ENCODE results near the gene BRCC3. TPM values are rescaled to one million over a fixed set of nuclear protein-coding genes. Genes with fewer than 3 reads are reported as not detected.
A peak's percentile ranks its signal among the peaks of the same experiment; 100 is the strongest.

Gene BRCC3
- total RNA-seq, 1 donor from 2014 or later = 8.0 TPM

DNA sequence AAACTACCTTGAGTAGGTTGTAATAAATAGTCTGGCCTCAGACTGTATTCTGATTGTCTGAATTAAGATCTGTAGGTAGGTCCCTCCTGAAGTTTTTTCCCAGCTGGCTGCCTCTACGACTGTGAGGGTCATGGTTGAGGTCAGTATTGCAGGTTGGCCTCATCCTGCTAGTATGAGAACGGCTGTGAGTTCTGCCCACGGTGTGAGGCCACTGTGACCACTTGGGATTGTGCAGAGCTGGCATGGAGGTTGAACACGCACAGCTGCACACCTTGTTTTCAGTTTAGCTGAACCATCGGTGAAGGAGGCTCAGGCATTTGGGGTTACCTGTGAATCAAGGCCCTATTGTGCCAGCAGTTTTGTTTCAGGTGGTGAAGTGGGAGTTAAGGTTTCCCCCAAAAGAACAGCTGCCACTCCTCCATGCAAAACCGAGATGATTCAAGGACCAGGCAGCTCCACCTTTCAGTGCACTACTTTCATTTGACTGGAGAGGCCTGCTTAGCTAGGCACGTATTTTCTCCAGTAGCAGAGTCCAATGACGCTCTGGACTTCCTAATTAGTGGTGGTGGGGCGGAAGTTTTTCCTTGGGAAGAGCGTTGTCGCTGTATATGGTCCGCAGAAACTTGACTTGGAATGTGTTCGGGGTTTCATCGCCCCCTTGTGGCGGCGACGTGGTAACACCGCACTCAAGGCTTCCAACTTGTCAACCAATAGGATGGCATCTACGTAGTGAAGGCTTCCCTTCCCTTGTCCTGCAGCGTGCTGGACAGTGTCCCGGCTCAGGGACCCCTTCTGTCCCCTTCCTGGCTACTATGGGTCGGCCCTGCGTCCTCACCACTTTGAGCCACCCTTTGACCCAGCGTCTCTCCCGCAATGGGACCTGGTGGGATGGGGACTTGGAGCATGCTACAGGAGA is 14.2 kb upstream of the BRCC3 start:
- peak; percentile 60 for DNase-seq (ENCODE audit: low read depth)

DNA sequence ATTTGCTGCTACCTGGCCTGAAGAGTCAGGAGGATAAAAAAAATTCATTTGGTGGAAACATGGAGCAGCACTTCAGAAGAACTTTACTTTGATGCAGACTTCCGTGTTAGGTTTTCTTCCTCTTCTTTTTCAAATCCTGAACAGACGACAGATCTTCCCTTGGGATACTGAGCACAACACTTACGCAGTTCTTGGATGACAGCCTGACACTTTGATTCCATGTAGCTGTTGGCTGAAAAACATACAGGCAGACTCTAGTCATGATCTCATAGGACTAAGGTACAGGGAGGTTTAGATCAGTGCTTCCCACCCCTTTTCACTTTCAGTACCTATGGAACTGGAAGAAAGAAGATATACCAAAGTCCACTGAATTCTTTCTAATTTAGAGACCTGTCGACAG is 9.5 kb upstream of the BRCC3 start:
- DNase-seq (ENCODE audit: low read depth) = no peak

DNA sequence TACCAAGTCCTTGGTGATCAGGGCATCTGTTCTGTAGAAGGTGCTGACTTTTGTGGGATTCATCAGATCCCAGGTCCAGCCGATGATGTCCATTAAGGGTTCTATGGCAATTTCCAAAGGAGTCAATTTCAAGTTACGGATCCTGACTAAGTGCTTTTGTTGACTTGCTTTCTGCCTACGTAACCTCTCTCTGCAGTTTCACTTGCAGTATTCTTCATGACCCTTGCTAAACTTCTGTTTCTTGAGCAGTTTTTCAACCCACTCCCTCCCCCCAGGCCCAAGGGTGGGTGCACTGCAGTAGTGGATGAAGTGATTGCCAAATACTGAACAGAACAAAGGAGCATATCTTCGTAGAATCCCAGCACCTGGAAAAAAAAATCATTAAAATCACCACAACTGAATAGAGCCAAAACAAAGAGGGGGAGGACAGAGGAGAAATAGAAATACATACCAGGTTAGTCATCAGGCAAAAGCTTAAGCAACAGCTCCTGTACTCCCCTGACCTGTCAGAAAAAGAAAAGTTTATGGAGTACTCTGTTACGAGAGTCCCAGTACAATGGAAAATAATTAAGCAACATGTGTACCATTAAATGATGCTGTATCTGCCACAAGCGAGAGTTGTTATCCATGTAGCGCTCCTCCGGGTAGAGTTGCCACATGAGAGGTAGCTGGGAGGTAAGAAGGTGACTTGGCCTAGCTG is 6.1 kb upstream of the BRCC3 start:
- DNase-seq (ENCODE audit: low read depth) = no peak

DNA sequence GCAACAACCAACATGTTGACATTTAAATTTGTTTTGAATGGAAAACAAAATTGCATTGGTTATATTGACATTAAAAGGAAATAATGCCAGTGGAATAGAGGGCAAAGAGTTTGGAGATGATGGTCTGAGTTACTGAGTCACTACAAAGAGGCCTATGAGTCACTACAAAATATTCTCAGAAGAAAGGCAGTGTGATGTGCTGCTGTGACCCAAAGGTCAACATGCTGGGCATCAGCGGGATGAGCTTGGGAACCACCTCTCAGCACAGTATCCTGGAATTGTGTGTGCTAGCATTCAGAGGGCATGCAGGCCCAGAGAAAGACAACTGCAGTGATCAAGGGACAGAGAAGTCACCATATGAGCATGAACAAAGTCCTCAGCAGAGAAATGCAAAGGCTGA is 3.1 kb upstream of the BRCC3 start:
- DNase-seq (ENCODE audit: low read depth) = peak; percentile 42

DNA sequence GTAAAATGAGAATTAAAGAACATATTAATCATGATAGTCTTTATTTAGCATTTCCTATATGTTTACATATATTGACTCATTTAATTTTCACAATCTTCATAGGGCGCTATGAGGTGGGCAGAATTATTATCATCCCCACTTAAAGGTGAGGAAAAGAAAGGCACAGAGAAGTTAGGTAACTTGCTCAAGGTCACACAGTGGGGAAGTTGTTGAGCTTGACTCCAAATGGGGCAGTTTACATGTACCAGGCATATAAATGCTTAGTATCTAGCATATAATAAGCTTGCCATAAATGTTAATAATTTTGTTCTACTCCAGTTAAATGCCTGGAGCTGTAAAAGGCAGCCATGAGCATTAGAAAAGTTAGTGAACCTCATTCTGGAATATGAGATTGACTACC is 1.9 kb upstream of the BRCC3 start:
- DNase-seq (ENCODE audit: low read depth) = no peak

DNA sequence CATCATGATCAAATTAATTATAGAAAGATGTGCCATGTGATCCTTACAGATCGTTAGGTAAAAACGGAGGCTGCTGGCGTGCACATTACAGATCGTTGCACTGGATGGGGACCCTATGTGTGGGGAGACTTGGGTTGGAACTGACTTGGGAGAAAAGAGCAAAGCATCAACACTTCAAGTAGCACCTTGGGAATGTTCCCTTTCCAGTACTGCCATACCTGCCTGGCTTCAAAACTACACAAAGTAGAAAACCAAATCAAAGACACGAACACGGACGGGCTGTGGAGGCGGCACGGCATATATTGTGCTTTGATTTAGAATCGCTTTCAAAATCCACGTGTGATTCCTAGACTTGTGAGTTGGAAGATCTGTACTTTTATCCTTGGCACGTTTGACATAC is 1.3 kb upstream of the BRCC3 start:
- no peak for DNase-seq (ENCODE audit: low read depth)

DNA sequence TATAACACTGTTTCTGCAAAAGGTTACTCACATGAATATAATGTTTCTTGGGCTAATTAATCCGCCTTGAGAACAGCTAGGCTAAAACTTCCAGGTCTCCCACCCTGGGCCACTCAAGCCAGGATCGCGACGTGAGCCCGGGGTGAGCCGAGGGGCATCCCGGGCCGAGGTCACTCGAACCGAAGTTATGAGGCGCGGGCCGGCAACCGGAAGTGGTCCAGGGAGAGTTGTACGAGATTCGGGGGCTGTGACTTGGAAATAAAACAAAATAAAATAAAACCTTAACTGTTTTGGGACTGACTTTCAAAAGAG is 689 bp upstream of the BRCC3 start:
- no peak for DNase-seq (ENCODE audit: low read depth)

DNA sequence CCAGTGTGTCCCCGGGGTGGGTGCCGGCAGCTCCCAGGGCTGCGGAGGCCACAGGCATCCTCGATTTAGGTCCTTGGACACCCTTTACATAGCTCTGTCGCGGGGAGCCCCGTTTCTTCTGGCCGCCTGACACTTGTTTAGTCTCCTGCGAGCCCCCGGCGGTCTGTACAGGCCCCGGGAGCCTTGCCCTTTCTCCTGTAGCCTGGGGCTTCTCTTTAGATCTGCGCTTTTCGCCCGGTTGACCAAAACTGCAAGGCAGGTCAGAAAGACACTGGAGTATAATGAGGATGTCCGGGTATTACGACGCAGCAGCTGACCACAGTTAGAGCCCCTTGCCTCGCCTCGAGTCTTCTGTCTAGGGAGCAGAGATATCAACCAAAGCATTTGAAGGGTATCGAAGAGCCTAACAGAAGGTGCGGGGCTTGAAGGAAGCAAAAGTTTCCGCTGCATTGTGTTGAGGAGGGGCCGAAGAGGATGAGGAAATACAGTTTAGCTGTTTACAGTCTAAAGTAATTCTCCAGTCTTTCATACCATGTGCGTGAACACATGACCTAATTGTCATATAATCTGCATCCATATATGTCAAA is 479 bp downstream of the BRCC3 start:
- peak; percentile 2 for DNase-seq (ENCODE audit: low read depth)

DNA sequence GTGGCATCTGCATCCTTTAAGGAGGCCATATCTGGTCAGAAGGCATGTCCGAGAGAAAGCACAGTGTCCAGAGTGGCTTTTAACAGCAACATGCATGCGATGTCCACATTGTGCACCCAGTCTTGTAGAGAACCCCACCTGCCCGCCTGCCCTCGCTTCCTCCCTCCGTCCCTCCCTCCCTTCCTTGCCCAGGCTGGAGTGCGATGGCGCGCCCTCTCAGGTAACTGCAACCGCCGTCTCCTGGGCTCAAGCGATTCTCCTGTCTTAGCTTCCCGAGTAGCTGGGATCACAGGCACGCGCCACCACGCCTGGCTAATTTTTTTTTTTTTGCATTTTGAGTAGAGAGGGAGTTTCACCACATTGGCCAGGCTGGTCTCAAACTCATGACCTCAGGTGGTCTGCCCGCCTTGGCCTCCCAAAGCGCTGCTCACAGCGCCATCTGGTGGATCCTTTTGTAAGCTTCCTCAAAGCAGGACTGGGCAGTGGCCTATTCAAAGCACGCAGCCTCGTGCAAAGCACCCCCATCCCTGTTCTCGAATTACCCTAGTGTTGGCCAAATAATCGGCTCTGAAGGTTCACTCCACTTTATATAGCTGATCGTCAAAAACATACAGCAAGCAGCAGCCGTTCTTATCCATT is 15.0 kb downstream of the BRCC3 start:
- DNase-seq (ENCODE audit: low read depth) = peak; percentile 28

DNA sequence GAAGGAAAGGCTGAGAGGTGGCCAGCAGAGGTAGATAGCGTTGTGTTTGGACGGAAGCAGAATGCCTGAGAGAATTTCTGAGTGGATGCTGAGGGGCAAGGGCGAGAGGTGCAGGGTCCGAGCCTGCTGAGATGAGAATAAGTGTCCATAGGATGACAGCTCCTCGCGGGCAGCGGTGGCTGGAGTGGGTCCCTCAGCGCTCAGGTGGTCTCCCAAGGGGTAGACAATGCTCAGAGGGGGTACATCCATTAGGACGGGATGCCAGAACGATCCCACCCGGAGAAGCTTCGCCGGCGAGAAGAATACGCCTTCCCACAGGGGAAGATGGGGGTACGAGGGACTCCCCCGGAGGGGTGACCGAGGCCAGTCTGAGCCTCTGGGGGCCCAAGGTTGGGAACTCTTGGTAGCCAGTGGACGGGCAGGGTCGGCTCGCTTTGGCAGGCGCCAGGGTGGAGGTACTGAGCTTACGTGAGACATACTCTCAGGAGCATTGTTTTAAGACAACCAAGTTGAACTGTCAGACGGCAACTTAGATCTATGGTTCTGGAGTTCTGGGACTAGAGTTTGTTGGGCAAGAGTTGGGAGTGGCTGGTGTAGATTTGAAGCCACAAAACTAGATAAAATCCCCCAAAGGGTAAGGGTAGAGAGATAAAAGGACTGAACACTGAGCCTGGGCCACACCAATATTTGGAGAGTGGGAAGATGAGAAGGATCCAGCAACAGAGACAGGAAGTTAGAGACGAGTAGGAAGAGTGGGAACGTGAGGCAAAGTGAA is 15.8 kb downstream of the BRCC3 start:
- DNase-seq (ENCODE audit: low read depth) = no peak

DNA sequence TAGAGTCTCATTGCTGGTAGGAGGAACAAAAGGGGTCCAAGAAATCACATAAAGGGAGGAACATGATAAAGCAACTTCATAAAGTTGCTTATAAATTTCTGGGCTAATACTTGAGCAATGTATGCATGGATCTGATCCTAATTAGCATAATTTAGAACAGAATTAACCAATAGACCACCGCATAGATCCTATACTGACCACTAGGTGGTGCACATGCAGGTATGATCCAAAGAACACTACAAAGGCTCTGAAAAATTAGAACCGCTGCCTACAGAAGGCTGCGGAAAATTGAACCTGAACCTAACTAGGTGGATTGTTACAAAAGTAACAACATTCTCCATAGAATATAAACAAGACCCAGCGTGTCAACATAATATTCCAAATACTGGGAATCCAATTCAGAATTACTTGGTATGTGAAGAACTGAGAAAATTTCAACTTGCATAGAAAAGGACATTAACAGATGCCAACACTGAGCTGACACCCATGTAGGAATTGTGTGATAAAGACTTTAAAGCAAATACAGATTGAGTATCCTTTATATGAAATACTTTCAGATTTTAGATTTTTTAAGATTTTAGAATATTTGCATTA is 23.3 kb downstream of the BRCC3 start:
- DNase-seq (ENCODE audit: low read depth) = peak; percentile 13

DNA sequence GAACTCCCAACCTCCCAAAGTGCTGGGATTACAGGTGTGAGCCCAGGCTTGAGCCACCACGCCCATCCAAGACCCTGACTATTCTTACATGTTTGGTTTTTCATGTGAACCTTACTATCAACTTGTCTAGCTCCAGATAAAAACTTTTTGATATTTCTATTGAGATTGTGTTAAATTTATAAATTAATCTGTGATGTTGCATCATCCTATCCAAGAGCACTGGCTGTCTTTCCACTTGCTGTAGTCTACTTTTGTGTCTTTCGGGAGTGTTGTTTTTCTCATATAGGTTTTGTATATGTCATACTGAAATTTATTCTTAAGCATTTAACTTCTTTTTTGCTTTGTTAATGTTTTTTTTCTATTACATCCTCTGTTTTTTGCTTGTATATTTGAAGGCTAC is 34.6 kb downstream of the BRCC3 start:
- no peak for DNase-seq (ENCODE audit: low read depth)

DNA sequence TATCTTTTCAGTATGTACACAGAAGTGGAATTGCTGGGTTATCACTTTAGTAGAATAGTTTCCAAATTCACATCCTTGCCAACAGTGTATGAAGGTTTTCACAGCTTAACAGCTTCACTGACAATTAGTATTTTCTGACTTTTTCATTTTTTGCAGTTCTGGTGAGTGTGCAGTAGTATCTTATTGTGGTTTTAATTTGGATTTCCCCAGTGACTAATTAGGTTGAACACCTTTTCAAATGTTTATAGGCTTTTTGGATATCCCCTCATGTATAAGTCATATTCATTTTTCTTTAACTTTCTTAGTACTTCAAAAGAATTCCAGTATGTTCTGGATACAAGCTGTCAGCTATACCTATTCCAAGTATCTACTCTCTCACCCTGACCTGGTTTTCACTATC is 37.1 kb downstream of the BRCC3 start:
- no peak for DNase-seq (ENCODE audit: low read depth)

DNA sequence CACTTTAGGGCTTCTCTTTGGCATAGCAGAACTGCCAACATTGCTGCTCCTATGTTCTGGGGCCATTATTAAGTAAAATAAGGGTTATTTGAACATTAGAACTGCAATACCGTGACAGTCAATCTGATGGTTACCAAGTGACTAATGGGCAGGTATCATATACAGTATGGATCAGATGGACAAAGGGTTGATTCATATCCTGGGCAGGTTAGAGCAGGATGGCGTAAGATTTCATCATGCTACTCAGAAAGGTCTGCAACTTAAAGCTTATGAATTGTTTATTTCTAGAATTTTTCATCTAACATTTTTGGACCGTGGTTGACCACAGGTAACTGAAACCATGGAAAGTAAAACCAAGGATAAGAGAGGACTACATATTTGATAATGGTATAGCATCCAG is 40.9 kb downstream of the BRCC3 start:
- DNase-seq (ENCODE audit: low read depth) = no peak

DNA sequence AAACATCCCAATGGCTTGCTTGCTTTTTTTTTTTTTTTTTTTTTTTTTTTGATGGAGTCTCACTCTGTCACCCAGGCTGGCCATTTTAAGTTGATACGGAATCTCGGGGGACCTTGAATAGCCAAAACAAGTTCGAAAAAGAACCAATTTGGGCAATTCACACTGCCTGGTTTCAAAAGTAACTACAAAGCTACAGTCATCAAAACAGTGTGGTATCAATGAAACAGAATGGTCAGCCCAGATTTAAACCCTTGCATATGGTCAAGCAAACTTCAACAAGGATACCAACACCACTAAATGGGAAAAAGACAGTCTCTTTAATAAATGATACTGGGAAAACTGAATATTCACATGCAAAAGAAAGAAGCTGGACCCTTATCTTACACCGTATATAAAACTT is 41.8 kb downstream of the BRCC3 start:
- DNase-seq (ENCODE audit: low read depth) = no peak

DNA sequence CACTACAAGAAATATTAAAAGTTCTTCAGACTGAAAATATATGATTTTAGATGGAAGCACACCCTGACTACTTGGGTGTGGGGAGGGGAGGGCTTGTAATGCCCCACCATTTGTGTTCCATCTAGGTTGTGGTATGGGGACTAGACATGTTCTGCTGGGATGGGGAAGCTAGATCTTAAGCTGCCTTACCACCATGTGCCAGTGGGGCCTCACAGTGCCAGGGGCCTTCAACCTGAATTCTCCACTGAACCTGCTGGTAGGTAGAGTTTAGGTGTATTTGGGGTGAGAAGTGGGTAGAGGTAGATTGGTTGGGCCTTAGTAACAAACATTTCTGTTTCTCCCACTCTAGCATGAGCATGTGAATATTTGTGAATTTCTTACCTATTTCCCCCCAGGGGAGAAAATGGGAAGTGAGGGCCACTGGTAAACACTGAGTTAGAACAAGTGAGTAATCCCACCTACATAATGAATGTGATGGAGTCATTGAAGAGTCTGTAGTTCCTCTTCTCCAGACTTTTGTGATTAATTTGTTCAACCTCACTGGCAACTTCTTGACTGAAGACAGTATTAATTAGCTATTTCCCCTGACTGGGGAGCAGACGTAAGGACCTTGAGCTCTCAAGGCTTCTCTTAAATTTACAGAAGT is 44.0 kb downstream of the BRCC3 start:
- no peak for DNase-seq (ENCODE audit: low read depth)

DNA sequence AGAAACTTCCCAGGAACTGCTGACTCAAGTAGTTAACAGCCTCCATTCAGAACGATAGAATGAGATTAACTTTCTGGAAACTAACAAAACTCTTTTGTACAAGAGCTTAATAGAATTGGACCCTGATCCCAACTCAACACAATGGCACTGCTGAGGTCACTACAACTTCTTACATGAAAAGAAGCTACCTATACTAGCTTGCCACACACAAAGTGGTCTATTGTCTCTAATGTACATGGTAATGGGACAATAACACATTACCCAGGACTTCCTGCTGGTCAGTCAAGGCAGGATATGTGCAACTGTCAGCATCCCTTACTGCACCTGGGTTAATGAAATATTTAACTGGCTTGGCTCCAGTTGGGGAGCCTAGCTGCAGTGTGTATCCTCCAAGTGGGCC is 56.2 kb downstream of the BRCC3 start:
- DNase-seq (ENCODE audit: low read depth) = no peak

DNA sequence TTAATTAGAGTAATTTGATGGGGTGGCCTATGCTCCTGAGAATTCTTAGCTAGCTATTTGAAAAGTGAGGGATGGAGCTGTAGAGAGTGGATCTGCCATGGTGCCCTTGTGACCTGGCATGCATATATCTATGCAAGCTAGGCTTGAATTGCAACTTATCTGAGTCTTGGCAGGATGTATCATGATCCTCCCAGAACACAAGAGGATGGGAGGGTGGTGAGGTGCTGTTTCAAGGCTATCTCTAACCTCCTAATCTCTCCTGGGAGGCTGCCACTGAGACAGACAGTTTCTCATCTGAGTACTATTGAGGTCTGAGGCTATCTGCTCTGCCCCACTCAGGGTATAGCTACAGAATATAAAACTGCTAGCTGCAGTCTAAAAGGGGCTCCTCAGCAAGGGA is 56.6 kb downstream of the BRCC3 start:
- DNase-seq (ENCODE audit: low read depth) = no peak

DNA sequence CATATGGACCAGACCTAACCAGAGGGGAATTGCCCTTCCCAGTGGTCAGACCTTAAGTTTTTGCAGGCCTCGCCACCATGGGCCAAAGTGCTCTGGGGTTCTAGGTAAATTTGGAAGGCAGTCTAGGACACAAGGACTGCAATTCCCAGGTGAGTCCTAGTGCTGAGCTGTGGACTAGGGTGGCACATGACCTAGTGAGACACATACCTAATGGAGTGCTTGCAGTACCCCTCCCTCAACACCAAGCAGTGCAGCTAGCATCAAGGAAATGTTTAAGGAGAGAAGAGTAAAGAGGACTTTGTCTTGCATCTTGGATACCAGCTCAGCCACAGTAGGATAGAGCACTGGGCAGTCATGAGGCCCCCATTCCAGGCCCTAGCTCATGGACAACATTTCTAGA is 60.8 kb downstream of the BRCC3 start:
- no peak for DNase-seq (ENCODE audit: low read depth)

DNA sequence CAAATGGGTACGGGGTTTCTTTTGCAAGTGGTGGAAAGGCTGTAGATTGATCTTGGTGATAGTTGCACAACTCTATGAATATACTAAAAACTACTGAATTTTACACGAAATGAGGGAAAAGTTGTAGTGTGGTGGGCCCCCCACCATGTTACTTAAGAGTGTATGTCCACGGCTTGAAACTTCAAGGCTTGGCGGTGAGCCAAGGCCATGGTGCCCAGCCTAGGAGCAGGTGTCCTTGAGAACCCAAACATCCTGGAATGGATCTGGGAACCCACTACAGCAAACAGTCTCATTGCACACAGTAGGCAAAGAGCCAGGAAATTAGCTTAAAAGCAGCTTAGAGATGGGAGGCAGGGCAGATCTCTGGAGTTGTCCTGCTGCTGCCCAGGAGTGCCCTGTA is 62.9 kb downstream of the BRCC3 start:
- DNase-seq (ENCODE audit: low read depth) = no peak

All from myocyte (in vitro differentiated cells).